NCI-H460 (cell line): ENCODE measurements around the gene GTPBP6. TPM values are rescaled to one million over a fixed set of nuclear protein-coding genes. Genes with fewer than 3 reads are reported as not detected.
"Not testable (repeated sequence)": the region's sequence is repeated elsewhere in the genome, so short reads cannot be mapped to it uniquely, and the experiment has no call there.

Source experiments
- DNase-seq: peaks from one replicate; pipeline ENCODE4 v3.0.0-alpha.2; 2016; ENCODE audit warnings: low read depth; ENCODE audit errors: extremely low read depth
- total RNA-seq: library from RNA; depleted of rRNA; stranded (reverse); fragments of >200 nt; shearing (Covaris generic); gene quantifications from 2 replicates; pipeline ENCODE4 v1.2.3, GENCODE V29; 2014

The GTPBP6 gene
- total RNA-seq, 1 experiment from 2014 or later = 50.5 TPM

DNA sequence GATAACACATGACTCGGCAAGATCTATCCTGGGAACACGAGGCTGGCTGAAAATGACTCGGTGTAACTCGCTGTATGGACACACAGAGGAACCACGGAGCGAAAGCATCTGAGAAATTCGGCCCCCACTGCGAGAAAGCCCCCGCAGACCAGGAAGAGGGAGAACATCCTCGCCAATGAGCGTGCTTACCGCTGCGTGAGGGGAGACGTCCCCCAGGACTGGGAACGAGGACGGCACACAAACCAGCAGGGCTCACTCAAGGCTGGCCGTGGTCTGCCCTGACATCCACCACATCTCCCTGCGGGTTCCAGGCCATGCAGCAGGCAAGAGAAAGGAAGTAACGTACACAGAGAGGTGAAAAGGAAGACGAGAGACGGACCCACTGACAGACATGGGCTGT is 17.6 kb upstream of the GTPBP6 start:
- no peak for DNase-seq

DNA sequence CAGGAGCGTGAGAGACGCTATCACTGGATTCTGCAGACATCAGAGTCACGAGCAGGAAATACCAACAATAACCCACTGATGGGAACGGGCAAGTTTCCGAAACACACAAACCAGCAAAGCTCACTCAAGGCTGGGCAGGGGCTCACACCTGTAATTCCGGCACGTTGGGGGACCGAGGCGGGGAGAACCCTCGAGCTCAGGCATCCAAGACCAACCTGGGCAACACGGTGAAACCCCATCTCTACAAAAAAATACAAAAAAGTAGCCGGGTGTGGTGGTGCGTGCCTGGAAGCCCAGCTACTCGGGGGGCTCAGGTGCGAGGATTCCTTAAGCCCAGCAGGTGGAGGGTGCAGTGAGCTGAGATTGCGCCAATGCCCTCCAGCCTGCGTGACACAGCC is 17.2 kb upstream of the GTPBP6 start:
- DNase-seq = no peak

DNA sequence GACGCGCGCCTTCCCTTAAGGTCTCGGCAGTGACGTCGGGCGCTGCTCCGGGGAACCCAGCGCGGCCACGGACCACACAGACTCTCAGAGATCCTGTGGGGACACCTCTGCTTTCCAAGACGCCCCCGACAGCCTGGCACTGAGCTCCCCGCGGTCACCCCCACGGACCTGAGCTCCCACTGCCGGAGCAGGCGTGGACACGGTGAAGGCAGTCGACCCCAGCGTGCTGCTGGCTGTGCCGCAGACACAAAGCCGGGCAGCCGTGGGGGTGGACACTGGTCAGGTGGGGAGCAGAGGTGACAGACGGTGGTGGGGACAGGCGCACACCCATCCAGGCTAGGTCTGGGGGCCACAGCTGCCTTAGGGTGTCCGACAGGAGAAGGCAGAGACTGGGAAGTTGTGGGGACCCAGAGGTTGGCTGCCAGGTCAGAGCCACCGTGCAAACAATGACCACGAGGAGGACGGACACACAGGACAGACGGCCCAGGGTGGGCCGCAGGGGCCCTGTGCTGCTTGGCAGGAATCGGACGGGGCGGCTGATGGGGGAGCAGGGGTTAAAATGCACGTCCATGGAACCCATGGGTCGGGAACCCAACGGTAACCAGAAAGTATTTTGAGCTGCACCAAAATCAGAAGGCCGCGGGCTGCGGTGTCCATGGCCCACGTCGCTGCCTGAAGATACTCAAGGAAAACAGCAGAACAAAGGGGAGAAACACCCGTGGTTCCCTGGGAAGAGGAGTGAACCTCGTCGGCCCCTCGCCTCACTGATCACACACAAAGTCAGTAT is 16.6 kb upstream of the GTPBP6 start:
- DNase-seq = no peak

DNA sequence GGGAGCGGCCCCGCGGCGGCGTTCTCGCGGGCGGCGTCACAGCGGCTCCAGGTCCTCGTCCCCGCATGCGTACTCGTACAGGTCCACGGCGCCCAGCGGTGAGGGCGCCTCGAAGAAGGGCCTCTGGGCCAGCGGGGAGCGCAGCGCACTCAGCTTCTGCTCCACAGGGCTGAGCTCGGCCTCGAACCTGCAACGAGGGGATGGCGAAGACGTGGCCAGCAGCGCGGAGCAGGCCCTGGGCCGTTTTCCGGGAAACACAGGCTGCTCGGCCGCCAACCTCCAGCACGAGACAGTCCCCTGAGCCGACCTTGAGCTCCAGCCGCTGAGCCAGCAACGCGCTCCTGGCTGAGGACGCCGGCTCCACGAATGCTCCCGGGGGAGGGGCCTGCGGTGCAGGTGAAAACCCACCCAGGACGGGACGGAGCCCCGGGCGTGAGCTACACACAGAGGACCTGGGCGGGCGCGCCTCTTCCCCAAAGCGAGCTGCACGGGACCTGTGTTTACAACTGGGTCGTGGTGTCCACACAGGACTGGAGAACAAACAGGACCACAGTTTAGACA is 15.8 kb upstream of the GTPBP6 start:
- no peak for DNase-seq

DNA sequence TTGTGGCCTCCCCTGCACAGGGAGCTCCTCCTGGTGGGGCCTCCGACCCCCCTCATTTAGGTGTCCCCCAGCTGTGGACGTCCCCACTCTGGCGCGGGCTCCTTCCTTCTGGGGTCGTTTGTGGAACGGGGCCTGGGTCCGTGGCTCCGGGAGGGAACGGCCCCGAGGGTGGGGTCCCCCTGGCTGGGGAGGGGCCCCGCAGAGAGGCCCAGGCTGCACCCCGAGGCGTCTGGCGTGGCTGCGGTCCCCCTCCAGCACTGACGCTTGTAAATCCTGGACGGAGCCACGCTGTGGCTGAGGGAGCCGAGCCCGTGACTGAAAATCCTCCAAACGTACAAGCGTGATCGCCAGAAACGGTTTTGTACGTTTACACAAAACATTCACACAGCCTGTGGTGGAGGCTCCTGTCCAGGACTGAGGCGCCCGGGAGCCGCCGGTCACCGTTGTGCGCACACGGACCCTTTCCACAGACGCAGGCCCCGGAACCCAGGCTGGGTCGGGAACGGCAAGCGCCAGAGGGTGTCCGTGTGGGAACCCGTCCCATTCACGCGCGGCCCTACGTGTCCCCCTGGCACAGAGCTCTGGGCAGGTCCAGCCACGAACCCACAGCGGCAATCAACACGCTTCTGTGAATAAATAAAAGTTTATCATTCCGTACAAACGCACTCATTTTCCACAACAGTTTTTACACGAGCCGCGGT is 15.2 kb upstream of the GTPBP6 start:
- DNase-seq = no peak

DNA sequence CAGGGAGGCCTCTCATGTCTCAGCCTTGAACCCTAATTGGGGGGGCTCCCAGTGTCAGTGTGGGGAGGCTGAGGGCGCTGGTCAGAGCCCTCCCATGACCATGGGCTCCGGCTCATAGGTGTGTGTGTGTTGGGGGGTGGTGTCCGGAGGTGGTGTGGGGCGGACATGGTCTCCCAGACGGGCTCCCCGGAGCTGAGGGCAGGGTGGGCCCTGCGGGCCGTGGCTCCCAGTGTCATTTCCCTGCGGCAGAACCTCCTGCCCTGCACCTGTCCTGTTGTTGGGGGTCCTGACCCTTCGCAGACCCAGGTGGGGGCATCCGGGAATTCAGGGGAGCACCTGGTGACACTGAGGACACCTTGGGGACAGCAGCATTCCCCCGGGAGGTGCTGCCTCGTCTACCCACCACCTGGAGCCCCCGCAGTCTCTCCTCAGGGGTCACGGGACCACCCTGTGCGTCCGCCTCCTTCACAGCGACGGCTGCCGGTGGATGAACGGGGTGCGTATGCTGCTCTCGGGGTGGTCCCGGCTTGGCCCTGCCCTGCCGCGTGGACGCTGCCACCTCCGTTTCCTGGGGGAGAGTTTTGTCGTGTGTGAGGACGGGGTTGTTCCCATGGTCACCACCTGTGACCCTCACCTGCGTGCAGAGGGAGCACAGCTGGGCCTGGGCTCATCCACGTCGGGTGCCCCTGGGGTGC is 14.5 kb upstream of the GTPBP6 start:
- DNase-seq = no peak

DNA sequence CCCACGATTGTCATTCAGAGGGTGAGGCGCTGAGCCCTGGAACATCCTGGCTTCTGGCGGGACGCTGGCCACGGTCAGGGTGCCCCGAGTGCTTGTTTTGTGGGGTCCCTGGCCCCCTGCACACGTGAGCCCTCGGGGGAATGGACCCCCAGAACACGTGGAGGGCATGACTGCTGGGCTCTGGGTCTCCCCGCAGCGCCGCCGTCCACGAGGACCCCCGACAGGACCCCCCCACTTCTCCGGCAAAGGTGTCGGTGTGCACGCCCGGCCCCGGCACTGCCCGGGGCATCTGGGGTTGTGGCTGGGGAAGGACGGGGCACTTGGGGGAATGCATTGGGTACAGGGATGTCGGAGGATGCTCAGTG is 13.9 kb upstream of the GTPBP6 start:
- DNase-seq = no peak

DNA sequence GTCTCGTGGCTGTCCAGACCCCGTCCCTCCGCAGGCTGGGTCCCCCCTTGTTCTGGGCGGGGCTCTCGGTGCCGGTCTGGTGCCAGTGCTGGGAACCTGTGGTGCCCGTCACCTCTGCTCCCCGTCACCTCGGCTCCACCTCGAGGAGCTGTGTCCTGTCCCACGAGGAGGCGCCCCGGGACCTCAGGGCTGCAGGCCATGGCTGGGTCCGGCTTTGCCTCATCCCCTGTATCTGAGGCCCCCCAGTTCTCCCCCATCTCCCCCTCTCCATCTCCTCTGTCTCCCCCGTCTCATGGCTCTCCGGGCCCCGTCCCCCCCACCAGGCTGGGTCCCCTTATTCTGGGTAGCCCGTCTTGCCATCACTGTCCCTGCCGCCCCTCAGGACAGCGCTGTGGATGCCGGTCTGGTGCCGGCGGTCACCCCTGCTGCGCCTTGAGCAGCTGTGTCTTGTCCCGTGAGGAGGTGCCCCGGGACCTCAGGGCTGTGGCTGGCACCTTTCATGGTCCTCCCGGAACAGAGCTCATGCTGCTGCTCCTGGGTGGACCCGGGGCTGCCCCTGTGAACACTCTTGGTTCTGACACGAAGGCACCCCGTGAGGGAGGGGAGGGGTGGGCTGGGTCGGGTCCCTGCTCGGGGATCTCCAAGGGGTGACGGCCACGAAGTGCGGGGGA is 13.4 kb upstream of the GTPBP6 start:
- DNase-seq = no peak

DNA sequence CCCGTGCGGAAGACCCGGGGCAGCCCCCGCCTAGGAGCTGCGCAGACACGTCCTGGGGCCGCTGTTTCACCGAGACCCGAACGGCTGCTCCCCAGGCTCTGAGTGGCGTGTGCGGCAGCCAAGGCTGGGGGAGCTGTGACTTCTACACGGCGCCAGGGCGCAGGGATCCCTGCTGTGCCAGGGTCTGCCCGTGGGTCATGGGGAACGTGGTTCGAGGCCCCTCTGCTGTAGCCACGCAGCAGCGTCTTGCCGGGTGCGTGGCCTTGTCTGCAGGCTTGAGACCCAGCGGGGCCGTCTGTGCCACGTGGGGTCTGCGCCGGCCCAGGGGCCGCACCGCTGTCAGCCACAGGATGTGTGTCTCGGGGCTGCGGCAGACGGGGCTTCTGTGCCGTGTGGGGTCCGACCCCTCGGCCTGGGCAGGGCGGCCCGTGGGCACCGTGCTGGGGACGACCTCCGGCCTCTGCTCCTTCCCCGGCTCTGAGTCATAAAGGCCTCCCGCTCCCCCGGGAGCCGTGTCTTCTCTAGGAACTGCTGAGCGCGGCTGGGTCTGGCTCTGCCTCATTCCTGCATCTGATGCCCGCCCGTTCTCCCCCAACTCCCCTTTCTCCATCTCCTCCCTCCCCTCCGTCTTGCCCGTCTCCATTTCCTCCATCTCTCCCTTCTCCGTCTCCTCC is 12.7 kb upstream of the GTPBP6 start:
- DNase-seq = no peak

DNA sequence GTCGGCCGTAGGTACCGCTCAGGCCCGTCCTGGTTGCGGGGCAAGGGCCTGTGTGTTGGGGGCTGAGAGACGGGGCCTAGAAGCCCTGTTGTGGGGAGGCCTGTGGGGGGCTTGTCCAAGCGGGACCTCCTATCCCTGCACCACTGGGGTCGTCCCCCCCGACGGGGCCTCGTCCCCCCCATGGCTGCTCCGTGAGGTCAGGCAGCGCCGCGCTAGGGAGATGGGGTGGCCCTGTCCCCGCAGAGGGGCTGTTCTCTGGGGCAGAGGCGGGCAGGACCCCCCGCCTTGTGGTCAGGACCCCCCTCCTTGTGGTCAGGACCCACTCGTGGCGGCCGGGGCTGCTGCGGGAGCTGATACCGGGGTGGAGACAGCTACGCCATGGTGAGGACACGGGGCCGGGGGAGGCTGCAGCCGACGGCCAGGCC is 12.1 kb upstream of the GTPBP6 start:
- DNase-seq = no peak

DNA sequence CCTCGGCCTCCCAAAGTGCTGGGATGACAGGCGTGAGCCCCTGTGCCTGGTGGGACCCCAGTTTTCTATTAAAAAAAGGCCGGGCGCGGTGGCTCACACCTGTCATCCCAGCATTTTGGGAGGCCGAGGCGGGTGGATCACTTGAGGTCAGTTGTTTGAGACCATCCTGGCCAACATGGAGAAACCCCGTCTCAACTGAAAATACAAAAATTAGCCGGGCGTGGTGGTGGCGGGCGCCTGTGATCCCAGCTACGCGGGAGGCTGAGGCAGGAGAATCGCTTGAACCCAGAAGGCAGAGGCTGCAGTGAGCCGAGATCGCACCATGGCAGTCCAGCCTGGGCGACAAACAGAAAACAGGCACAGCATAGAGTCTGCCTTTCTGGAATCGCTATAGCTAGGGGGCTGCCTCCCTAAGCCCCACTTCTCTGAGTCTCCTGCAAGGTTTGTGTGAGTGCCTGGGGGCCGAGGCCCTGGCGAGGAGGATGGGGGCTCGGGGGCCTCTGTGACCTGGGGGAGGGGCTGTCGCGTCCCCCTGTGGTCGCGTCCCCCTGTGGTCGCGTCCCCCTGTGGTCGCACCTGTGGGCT is 11.6 kb upstream of the GTPBP6 start:
- not testable (repeated sequence) for DNase-seq

DNA sequence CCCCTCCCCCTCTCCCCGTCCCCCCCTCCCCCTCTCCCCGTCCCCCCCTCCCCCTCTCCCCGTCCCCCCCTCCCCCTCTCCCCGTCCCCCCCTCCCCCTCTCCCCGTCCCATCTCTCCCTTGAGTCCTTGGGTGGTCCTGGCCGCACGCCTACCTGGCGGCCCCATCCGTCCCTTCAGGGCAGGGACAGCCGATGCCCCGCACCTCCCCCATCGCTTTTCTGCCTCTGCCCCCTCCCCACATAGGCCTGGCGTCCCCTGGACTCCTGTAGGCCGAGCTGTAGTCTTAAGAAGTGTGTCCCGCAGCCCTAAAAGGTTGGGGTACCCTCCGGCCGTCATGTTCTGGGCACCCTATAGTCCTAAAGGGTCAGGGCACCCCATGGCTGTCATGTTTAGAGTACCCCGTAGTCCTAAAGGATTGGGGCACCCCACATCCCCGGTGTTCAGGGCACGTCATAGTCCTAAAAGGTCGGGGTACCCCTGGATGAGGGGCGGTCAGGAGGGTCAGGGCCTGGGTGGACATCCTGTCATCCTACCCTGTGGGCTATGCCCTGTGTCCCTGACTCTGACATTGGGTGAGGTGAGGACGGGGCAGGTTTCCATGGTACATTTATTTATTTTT is 10.8 kb upstream of the GTPBP6 start:
- no peak for DNase-seq

DNA sequence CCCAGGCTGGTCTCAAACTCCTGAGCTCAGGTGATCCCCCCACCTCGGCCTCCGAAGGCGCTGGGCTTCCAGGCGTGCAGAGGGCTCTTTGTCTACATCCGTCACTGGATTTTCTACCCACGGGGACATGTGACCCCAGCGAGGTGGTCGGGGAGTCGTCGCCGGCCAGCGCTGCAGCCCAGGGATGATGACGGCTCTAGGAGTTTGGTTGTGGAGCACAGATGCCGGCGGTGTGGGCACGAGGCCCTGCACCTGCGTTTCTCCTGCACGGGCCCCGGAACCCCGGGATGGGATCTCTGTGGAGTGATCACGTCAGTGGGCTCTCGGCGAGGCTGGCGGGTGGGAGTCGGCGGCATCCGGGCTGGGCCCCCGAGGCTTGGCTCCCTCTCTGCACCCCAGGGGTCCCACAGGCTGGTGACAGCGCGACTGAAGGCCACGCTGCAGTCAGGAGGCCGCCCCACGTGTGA is 9.1 kb upstream of the GTPBP6 start:
- DNase-seq = no peak

DNA sequence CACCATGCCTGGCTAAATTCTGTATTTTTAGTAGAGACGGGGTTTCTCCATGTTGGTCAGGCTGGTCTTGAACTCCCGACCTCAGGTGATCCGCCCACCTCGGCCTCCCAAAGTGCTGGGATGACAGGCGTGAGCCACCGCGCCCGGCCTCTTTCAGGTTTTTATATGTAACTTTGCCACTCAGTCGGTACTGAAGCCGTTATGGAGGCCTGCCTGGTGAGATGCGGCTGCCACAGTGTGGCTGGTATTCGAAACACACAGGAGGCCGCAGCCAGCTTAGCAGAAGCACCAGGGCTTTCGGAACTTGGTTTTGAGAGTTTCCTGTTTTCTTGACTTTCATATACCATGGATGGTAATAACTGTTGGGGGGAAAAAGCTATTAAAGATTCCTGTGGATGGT is 6.1 kb upstream of the GTPBP6 start:
- not testable (repeated sequence) for DNase-seq

DNA sequence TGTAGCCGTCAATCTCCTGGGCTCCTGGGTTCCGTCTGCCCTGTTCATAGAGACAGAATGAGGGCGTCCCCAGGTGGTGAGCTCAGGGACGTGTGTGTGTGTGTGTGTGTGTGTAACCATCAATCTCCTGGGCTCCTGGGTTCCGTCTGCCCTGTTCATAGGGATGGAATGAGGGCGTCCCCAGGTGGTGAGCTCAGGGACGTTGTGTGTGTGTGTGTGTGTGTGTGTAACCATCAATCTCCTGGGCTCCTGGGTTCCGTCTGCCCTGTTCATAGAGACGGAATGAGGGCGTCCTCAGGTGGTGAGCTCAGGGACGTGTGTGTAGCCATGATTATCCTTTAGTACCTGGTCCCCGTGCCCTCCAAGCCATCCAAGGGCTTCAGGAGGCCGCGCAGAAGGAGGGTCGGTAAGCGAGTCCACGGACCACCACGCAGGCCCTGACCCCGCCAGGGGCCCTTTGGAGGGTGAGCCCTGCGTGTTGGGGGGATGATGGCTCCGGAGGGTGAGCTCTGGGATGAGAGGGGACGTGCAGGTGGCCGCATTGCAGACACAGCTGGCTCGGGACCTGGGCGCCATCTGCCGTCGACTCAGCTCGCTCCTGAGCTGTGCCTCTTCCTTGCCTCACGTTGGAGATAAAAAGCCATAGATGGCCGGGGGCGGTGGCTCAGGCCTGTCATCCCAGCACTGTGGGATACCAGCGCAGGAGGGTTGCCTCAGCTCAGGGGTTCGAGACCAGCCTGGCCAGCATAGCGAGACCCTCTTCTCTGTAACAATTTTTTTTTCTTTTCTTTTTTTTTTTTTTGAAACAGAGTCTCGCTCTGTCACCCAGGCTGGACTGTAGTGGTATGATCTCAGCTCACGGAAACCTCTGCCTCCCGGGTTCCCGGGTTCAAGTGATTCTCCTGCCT is 5.4 kb upstream of the GTPBP6 start:
- peak; percentile 69 for DNase-seq

DNA sequence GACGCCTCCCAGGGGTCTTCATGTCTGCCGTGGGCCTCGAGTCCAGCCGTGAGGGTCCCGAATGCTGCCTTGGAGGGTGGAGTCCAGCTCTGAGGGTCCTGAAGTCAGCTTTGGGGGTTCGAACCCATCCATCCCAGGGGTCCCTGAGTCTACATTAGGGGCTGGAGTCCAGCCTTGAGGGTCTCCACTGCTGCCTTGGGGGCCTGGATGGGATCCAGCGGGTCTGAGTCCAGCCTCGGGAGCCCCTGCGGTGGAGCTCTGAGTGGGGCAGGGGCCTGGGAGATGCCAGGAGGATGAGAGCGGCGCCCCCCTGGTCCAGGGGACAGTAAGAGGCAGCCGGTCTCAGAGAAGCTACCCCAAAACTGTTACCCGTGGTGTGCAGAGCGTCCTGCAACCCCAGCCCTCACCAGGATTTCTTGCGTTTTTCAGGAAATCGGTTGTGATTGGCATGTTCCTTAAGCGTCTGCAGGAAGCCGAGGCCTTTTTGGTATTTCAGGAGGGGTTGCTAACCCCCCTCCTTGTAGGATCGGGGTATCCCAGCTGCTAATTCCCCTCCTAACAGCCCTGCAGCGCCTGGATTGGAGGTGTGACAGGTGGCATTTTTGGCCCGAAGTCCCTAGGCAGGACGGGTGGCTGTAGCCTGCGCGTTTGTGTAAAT is 1.7 kb upstream of the GTPBP6 start:
- no peak for DNase-seq

DNA sequence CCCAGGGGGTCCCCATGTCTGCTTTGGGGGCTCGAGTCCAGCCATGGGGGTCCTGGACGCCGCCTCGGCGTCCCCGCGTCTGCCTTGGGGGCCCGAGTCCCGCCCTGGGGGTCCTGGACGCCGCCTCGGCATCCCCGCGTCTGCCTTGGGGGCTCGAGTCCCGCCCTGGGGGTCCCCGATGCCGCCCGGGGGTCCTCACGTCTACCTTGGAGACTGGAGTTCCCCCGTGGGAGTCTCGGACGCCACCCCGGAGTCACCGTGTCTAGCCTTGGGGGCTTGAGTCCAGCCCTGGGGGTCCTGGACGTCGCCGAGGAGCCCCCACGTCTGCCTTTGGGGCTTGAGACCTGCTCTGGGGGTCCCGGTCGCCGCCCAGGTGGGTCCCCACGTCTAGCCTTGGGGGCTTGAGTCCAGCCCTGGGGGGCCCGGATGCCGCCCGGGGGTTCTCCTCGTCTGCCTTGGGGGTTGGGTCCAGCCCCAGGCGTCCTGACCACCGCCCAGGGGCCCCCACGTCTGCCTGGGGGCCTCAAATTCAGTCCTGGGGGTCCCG is 1.1 kb upstream of the GTPBP6 start:
- DNase-seq = no peak
